SU-DHL-6 (cell line): Measurements from ENCODE around the gene GPR78.

ENCODE experiments used
- EZH2phosphoT487 ChIP-seq: fragments of 200-600 bp; sonication (generic), shearing (Covaris generic); conservative IDR thresholded peaks from 2 replicates; pipeline ENCODE4 v1.6.1; 2018; ENCODE audit warnings: mild to moderate bottlenecking, antibody characterized with exemption, low read length, moderate library complexity, mixed read lengths
- TF ChIP-seq, protein P1 (sequence below): fragments of 200-600 bp; sonication (generic); IDR thresholded peaks from one replicate; pipeline ENCODE4 v1.5.1; 2017; ENCODE audit warnings: antibody characterized with exemption, mild to moderate bottlenecking, low read length, moderate library complexity; ENCODE audit not compliant: insufficient read depth, poor library complexity, severe bottlenecking

DNA sequence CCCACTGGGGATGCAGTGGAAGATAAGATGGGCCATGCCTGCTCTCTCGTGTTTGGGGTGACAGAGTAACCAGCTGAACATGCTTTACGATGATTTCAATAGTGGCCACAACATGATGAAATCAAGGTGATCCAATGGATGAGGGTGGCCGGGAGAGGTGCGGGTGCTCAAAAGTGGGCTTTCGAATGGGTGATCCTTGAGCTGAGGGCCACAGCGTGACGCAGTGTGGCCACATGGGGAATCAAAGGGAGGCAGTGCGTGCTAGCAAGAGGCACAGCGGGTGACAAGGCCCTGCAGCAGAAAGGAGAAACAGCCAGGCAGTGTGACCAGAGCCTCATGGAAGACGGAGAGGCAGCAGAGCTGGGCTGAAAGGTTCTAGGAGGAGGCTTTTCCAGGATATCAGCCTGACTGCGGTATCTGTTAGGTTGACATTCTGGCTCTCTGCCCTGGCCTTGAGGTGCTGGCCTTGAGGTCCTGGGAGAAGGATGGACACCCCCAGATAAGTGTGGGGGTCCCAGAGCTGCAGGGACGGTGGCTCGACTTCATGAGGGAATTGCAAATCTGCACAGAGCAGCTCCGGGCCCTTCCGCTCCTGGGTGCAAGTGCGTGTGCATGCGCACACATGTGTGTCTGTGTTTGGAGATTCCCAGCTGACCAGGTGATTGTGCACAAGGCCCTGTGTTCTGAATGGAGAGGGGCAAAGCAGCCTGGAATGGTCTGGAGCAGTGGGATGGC is 38.0 kb upstream of the GPR78 start:
- TF ChIP-seq, protein P1, sequence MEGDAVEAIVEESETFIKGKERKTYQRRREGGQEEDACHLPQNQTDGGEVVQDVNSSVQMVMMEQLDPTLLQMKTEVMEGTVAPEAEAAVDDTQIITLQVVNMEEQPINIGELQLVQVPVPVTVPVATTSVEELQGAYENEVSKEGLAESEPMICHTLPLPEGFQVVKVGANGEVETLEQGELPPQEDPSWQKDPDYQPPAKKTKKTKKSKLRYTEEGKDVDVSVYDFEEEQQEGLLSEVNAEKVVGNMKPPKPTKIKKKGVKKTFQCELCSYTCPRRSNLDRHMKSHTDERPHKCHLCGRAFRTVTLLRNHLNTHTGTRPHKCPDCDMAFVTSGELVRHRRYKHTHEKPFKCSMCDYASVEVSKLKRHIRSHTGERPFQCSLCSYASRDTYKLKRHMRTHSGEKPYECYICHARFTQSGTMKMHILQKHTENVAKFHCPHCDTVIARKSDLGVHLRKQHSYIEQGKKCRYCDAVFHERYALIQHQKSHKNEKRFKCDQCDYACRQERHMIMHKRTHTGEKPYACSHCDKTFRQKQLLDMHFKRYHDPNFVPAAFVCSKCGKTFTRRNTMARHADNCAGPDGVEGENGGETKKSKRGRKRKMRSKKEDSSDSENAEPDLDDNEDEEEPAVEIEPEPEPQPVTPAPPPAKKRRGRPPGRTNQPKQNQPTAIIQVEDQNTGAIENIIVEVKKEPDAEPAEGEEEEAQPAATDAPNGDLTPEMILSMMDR = no peak
- TF ChIP-seq EZH2phosphoT487 = no peak
